MG63 (cell line): ENCODE data around the gene CAND1. TPM values are rescaled to one million over a fixed set of nuclear protein-coding genes. Genes with fewer than 3 reads are reported as not detected.

Experiments
- DNase-seq: peaks from one replicate; pipeline ENCODE4 v3.0.0-alpha.2; 2020
- H3K27me3 ChIP-seq: fragments of 250-450 bp; sonication (Bioruptor Pico); 2 replicates; pipeline ENCODE4 v1.5.1; 2020; ENCODE audit warnings: mild to moderate bottlenecking, moderate library complexity
- H3K36me3 ChIP-seq: fragments of 250-450 bp; sonication (Bioruptor Pico); 2 replicates; pipeline ENCODE4 v1.5.1; 2020; ENCODE audit warnings: mild to moderate bottlenecking, moderate library complexity
- H3K4me3 ChIP-seq: fragments of 250-450 bp; sonication (Bioruptor Pico); 2 replicates; pipeline ENCODE4 v1.5.1; 2020; ENCODE audit warnings: mild to moderate bottlenecking, moderate library complexity
- H3K9me3 ChIP-seq: fragments of 250-450 bp; sonication (Bioruptor Pico); 2 replicates; pipeline ENCODE4 v1.5.1; 2020; ENCODE audit warnings: mild to moderate bottlenecking, moderate library complexity
- total RNA-seq: library from RNA; depleted of rRNA; stranded (reverse); fragments of >200 nt; shearing (Covaris generic); gene quantifications from 2 replicates; pipeline ENCODE4 v1.2.3, GENCODE V29; 2014; ENCODE audit warnings: low replicate concordance

The CAND1 gene
- total RNA-seq, 1 experiment from 2014 or later = 59.3 TPM

DNA sequence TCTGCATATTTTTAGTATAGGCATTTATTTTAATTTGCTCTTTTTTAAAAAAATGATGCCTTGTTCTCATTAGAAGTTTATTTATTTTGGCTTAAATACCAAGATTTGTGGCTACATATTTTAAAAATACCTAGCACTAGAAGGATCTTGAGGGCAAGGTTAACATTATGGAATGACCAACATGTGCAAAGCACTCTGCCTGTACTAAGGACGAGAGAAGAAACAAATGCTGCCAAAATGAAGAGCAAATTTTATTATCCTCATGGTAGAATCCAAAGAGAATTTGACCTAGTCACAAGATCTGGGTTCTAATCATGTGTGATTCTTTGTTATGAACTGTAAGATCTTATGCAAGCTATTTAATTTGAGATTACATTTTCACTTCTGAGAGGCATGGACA, 2.8 kb downstream of the CAND1 start:
- DNase-seq = no peak
- no peaks in the 10 kb centered on the region for H3K9me3 ChIP-seq
- H3K27me3 ChIP-seq = no peaks in the 10 kb centered on the region
- H3K36me3 ChIP-seq = peaks cover 30% of the 10 kb centered on the region
- peak overlapping the region; percentile 81 for H3K4me3 ChIP-seq

DNA sequence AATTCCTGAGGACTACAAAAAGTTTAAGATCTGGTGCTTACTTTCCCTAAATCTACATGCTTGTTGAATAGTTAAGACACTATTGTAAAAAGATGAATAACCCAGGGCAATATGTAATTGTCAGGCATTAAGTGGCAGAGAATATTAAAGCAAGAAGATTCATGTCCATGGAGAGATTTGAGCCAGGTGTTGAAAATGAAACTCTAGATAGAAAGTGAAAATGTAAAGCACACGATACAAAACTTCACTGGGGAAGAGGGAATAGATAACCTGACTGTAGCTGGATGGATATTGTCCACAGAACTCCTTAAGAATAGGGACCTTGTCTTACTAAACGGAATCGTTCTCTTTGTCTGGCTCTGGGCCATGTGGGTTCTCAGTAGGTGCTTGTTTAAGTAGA, 5.0 kb downstream of the CAND1 start:
- no peaks in the 10 kb centered on the region for H3K9me3 ChIP-seq
- DNase-seq = no peak
- peaks cover 35% of the 10 kb centered on the region for H3K36me3 ChIP-seq
- no peak overlapping the region for H3K4me3 ChIP-seq
- no peaks in the 10 kb centered on the region for H3K27me3 ChIP-seq

- peaks cover 35% of the 10 kb centered on the region for H3K36me3 ChIP-seq
- no peak for DNase-seq
- no peaks in the 10 kb centered on the region for H3K9me3 ChIP-seq
- H3K4me3 ChIP-seq = no peak overlapping the region
- no peaks in the 10 kb centered on the region for H3K27me3 ChIP-seq
Measured at GRCh38 chr12:67275380-67275913, 6.3 kb downstream of the CAND1 start.

DNA sequence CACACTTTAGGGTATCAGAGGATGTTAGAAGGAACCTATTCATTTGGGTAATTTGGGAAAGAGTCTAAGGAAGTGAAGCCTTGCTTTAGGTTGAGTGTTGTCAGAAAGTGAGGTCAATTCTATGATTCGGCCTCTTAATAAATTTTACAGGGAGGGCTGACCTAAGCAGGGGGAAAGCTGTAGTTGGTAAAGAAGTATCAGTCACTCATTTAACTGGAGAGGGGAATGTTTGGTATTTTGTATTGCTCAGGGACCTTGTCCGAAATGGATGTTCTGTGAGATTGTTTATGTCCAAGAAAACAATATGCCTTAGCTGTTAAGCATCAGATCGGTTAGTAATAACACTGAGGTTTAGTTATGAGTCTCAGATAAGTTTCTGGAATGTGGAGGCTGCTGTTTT, 7.3 kb downstream of the CAND1 start:
- Histone ChIP-seq H3K36me3 (peaks cover 36% of the 10 kb centered on the region), H3K4me3 (no peak overlapping the region), H3K27me3 (no peaks in the 10 kb centered on the region), H3K9me3 (no peaks in the 10 kb centered on the region)
- DNase-seq = no peak

GRCh38 chr12:67279637-67280036, 10.5 kb downstream of the CAND1 start:
- no peaks in the 10 kb centered on the region for H3K27me3 ChIP-seq
- no peaks in the 10 kb centered on the region for H3K9me3 ChIP-seq
- no peak overlapping the region for H3K4me3 ChIP-seq
- DNase-seq = no peak
- peaks cover 50% of the 10 kb centered on the region for H3K36me3 ChIP-seq

- Histone ChIP-seq H3K4me3 (no peak overlapping the region), H3K9me3 (no peaks in the 10 kb centered on the region), H3K36me3 (peaks cover 50% of the 10 kb centered on the region), H3K27me3 (no peaks in the 10 kb centered on the region)
- no peak for DNase-seq
Measured at GRCh38 chr12:67280088-67280487, 10.9 kb downstream of the CAND1 start.

DNA sequence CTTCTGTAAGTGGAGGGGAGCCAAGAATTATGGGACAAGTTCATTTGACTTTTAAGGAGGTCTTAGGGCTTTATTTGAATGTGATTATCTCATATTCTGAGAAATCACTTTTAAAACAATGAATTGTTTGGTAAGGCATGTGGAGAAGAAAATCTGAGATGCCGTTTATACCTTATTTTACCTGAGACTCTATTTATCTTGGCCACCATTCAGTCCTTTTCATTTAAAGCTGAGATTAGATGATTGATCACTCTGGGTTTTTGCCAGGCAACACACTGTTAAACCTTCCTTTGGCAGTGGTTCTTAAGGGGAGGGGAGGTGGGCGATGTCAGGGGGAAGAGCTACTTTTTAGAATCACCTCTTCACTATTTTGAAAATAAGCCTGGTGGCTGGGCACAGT, 11.4 kb downstream of the CAND1 start:
- peaks cover 53% of the 10 kb centered on the region for H3K36me3 ChIP-seq
- H3K4me3 ChIP-seq = no peak overlapping the region
- no peaks in the 10 kb centered on the region for H3K27me3 ChIP-seq
- H3K9me3 ChIP-seq = no peaks in the 10 kb centered on the region
- no peak for DNase-seq

- Histone ChIP-seq H3K27me3 (no peaks in the 10 kb centered on the region), H3K36me3 (peaks cover 66% of the 10 kb centered on the region), H3K9me3 (no peaks in the 10 kb centered on the region), H3K4me3 (no peak overlapping the region)
- no peak for DNase-seq
Measured at GRCh38 chr12:67284561-67284960, 15.4 kb downstream of the CAND1 start.

DNA sequence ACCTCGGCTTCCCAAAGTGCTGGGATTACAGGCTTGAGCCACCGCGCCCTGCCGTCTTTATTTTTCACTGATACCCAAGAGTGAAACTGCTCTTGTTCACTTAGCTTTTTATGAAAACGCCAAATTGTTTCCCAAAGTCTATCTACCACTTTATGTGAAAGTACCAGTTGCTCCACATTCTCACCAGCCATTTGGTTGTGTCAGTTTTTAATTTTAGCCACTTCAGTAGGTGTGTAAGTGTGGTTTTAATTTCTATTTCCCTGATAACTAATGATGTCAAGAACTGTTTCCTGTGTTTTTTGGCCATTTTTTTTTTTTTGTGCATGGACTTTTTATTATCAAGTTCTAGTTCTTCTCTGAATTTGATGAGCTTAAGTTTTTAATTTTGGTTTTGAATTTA, 17.1 kb downstream of the CAND1 start:
- no peak for DNase-seq
- Histone ChIP-seq H3K9me3 (no peaks in the 10 kb centered on the region), H3K4me3 (no peak overlapping the region), H3K36me3 (peaks cover 80% of the 10 kb centered on the region), H3K27me3 (no peaks in the 10 kb centered on the region)

- H3K9me3 ChIP-seq = no peaks in the 10 kb centered on the region
- peaks cover 71% of the 10 kb centered on the region for H3K36me3 ChIP-seq
- no peak for DNase-seq
- no peaks in the 10 kb centered on the region for H3K27me3 ChIP-seq
- no peak overlapping the region for H3K4me3 ChIP-seq
Measured at GRCh38 chr12:67287311-67287710, 18.2 kb downstream of the CAND1 start.

DNA sequence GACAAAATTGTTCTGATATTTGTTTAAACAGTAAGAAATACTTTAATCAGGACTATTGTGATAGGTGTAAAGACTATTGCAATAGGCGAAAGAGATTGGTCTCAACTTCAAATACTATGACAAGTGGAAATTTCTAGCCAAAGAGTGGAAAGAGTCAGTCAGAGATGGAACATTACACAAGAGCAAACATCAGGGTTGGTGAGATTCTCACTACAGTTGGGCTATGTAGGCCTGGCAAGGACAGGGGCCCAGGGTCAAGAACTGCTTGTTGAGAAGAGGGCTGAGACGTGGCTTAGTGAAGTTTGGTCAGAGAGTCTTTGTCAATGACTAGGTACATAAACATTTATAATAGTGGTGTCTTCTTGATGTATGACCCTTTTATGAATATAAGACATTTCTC, 19.4 kb downstream of the CAND1 start:
- peaks cover 61% of the 10 kb centered on the region for H3K36me3 ChIP-seq
- no peaks in the 10 kb centered on the region for H3K27me3 ChIP-seq
- H3K4me3 ChIP-seq = no peak overlapping the region
- DNase-seq = no peak
- H3K9me3 ChIP-seq = no peaks in the 10 kb centered on the region

- DNase-seq = no peak
- Histone ChIP-seq H3K9me3 (no peaks in the 10 kb centered on the region), H3K36me3 (peaks cover 55% of the 10 kb centered on the region), H3K27me3 (no peaks in the 10 kb centered on the region), H3K4me3 (no peak overlapping the region)
Measured at GRCh38 chr12:67290378-67290777, 21.2 kb downstream of the CAND1 start.

GRCh38 chr12:67299526-67299925, 30.4 kb downstream of the CAND1 start:
- DNase-seq = no peak
- no peaks in the 10 kb centered on the region for H3K9me3 ChIP-seq
- no peaks in the 10 kb centered on the region for H3K27me3 ChIP-seq
- H3K36me3 ChIP-seq = peaks cover 76% of the 10 kb centered on the region
- H3K4me3 ChIP-seq = no peak overlapping the region

DNA sequence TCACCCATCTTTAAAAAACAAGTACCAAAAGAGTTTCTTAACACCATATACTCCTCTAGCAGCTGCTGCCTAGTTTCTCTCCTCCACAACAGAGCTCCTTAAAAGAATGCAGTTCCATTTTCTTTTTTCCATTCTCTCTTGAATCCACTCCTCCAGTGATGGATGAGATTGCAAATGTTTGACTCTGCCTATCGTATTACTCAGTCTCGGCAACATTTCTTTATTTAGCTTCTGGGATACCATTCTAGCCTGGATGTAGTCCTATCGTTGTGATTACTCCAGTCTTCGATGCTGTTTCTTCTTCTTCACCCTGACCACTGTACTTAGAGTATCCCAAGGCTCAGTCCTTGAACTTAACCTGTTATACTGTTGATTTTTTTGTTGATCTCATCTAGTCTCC, 30.8 kb downstream of the CAND1 start:
- no peak for DNase-seq
- Histone ChIP-seq H3K9me3 (no peaks in the 10 kb centered on the region), H3K27me3 (no peaks in the 10 kb centered on the region), H3K36me3 (peaks cover 76% of the 10 kb centered on the region), H3K4me3 (no peak overlapping the region)

DNA sequence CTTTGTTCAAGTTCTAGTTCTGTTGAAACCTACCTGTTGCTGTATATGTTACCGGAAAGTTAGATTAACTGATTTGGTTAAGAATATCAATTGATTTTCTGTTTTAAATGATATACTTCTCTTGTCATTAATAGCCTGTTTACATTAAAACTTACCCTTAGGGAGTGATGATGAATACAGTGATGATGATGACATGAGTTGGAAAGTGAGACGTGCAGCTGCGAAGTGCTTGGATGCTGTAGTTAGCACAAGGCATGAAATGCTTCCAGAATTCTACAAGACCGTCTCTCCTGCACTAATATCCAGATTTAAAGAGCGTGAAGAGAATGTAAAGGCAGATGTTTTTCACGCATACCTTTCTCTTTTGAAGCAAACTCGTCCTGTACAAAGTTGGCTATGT, 33.0 kb downstream of the CAND1 start:
- H3K27me3 ChIP-seq = no peaks in the 10 kb centered on the region
- peaks cover 86% of the 10 kb centered on the region for H3K36me3 ChIP-seq
- DNase-seq = no peak
- no peaks in the 10 kb centered on the region for H3K9me3 ChIP-seq
- no peak overlapping the region for H3K4me3 ChIP-seq

DNA sequence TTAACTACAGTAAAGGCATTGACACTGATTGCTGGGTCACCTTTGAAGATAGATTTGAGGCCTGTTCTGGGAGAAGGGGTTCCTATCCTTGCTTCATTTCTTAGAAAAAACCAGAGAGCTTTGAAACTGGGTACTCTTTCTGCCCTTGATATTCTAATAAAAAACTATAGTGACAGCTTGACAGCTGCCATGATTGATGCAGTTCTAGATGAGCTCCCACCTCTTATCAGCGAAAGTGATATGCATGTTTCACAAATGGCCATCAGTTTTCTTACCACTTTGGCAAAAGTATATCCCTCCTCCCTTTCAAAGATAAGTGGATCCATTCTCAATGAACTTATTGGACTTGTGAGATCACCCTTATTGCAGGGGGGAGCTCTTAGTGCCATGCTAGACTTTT, 36.4 kb downstream of the CAND1 start:
- no peak for DNase-seq
- Histone ChIP-seq H3K9me3 (no peaks in the 10 kb centered on the region), H3K4me3 (no peak overlapping the region), H3K36me3 (peaks cover 86% of the 10 kb centered on the region), H3K27me3 (no peaks in the 10 kb centered on the region)

- H3K27me3 ChIP-seq = no peaks in the 10 kb centered on the region
- H3K9me3 ChIP-seq = no peaks in the 10 kb centered on the region
- H3K4me3 ChIP-seq = no peak overlapping the region
- H3K36me3 ChIP-seq = peaks cover 90% of the 10 kb centered on the region
- no peak for DNase-seq
Measured at GRCh38 chr12:67306712-67307111, 37.6 kb downstream of the CAND1 start.

- H3K9me3 ChIP-seq = no peaks in the 10 kb centered on the region; the same call in 1 of the 2 replicates
- H3K36me3 ChIP-seq = peaks cover 90% of the 10 kb centered on the region
- H3K27me3 ChIP-seq = no peaks in the 10 kb centered on the region
- no peak for DNase-seq
- H3K4me3 ChIP-seq = no peak overlapping the region
Measured at GRCh38 chr12:67315661-67316060, 46.5 kb downstream of the CAND1 start.

DNA sequence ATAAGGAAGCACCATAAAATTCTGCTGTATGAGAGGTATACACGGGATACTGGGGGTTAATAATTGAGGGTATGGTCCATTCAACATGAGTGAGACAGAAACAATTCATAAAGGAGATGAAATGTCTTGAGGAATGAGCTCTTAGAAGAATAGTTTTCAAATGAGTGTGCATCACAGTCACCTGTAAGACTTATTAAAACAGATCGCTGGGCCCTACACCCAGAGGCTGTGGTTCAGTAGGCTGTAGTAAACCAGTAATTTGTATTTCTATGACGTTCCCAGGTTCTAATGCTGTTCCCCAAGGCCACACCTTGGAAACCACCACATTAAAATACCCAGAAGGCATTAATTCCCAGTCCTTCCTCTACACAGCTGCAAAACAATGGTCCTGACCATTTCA, 49.6 kb downstream of the CAND1 start:
- no peak overlapping the region for H3K4me3 ChIP-seq
- peaks cover 83% of the 10 kb centered on the region for H3K36me3 ChIP-seq
- H3K27me3 ChIP-seq = no peaks in the 10 kb centered on the region
- H3K9me3 ChIP-seq = no peaks in the 10 kb centered on the region; the same call in 1 of the 2 replicates
- DNase-seq = no peak
